ENCODE results near the gene CHD2. TPM values are rescaled to one million over a fixed set of nuclear protein-coding genes. Genes with fewer than 3 reads are reported as not detected.

The CHD2 gene
- total RNA-seq, 1 experiment from 2014 or later = 26.6 TPM

GRCh38 chr15:93063796-93064690 lies 163.9 kb downstream of the CHD2 start:
- in situ Hi-C loops (cut with HindIII; ENCODE audit: low pct_unique_long_range_greater_than_20kb, low sequenced_read_pairs) = no loop called here
- no peak for DNase-seq (ENCODE audit: low read depth)

DNA sequence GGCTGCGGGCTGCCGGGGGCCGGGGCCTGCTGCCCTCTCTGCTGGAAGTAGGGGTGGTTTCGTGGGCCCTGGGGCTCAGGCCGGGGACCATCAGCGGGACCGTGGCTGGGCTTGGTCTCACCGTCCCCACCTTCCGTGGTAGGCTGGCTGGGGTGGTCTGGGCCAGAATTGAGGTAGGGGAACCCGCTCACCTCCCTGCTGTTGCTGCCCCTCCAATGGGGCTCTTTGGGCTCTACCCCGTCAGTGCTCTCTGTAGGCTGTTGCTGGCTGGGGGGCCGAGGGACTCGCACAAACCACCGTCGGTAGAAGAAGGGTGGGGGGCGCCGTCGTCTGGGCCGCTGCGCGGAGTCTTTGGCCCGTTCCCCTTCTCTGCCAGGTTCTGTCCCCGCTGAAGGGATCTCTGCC lies 165.5 kb downstream of the CHD2 start:
- in situ Hi-C loops (cut with HindIII; ENCODE audit: low pct_unique_long_range_greater_than_20kb, low sequenced_read_pairs) = no loop called here

DNA sequence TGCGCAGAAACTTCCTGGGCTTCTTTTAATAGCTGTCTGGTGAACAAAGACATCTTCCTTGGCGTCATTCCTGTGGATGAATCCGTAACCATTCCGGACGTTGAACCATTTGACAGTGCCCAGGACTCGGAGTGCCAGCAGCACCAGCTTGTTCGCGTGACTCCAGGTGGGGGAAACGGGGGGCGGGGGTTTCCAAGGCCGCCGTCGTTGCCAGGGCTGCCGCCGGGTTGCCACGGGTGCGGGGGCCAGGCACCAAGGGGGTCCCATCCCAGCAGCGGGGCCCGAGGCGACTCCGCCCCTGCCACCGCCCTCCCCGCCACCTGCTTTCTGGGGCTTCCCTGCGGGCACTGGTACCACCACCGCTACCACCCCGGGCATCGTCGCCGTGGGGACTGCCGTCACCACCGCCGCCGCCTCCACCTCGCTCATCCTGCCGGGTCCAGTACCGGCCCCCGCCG lies 166.1 kb downstream of the CHD2 start:
- no peak for DNase-seq (ENCODE audit: low read depth)
- in situ Hi-C loops (cut with HindIII; ENCODE audit: low pct_unique_long_range_greater_than_20kb, low sequenced_read_pairs) = no loop called here

More for the DNA sequence above, 165.5 kb downstream of the CHD2 start:
- DNase-seq (ENCODE audit: low read depth) = no peak

- DNase-seq (ENCODE audit: low read depth) = peak; percentile 8
- in situ Hi-C loops (cut with HindIII; ENCODE audit: low pct_unique_long_range_greater_than_20kb, low sequenced_read_pairs) = no loop called here
Observed at GRCh38 chr15:93066834-93067648, 166.9 kb downstream of the CHD2 start.

DNA sequence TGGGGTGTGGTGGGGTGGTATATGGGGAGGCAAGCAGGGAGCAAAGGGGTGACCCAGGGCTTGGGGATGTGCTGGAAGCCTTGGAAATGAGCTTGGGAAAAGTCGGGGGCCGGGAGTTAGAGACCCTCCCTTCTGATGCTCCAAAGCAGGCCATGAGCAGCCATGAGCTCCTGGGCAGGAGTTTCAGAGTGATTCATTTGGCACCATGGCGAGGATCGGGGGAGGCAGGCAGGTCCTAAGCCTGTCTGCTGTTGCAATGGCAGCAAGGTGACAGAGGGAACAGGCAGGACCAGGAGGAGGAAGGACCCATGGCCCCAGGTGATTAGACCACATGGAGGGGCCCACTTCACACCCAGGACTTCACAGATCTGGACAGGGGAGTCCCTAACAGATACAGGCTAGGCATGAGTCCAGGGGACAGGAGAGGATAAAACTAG lies 167.5 kb downstream of the CHD2 start:
- DNase-seq (ENCODE audit: low read depth) = no peak
- in situ Hi-C loops (cut with HindIII; ENCODE audit: low pct_unique_long_range_greater_than_20kb, low sequenced_read_pairs) = no loop called here

GRCh38 chr15:93068581-93069199 lies 168.6 kb downstream of the CHD2 start:
- in situ Hi-C loops (cut with HindIII; ENCODE audit: low pct_unique_long_range_greater_than_20kb, low sequenced_read_pairs) = no loop called here
- no peak for DNase-seq (ENCODE audit: low read depth)

DNA sequence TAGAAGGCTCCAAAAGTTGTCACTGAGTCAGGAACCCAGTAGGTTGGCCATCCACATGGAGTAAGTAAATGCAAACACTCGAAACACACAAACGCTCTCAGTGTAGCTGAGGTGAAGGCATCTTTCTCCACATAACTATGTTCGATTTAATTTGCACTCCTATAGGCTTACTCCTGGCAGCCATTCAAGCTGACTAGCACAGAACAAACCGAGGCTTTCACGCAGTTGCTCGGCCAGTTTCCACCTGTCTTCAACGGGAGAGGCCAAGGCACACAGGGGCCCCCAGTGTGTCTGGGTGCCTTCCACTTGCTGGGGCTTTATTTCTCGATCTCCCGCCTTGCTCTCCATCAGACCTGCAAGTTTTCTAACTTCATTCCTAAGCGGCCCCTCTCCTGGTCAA lies 170.0 kb downstream of the CHD2 start:
- in situ Hi-C loops (cut with HindIII; ENCODE audit: low pct_unique_long_range_greater_than_20kb, low sequenced_read_pairs) = no loop called here
- DNase-seq (ENCODE audit: low read depth) = no peak

GRCh38 chr15:93070551-93071296 lies 170.6 kb downstream of the CHD2 start:
- in situ Hi-C loops (cut with HindIII; ENCODE audit: low pct_unique_long_range_greater_than_20kb, low sequenced_read_pairs) = no loop called here
- DNase-seq (ENCODE audit: low read depth) = no peak

DNA sequence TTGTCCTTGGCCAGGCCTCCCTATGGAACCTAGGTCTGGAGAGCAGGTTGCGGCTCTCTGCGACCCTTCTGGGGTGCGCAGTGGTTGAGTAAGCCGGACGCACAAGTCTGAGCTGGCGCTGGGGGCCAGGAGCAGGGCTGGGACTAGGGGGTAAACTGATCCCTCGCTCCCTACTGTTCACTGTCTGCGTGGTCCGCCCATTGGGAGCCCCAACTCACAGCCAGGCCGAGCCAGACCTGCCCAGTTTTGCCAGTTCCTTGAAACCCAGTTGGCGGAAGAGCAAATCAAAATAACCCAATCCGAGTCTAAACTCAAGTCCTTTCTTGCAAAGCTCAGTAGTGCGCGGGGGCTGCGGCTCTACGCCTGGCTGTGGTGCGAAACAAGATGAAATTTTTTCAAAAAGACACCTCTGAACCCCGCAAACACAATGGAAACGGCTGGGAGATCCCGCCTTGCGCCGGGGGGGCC lies 171.4 kb downstream of the CHD2 start:
- in situ Hi-C loops (cut with HindIII; ENCODE audit: low pct_unique_long_range_greater_than_20kb, low sequenced_read_pairs) = no loop called here
- no peak for DNase-seq (ENCODE audit: low read depth)

DNA sequence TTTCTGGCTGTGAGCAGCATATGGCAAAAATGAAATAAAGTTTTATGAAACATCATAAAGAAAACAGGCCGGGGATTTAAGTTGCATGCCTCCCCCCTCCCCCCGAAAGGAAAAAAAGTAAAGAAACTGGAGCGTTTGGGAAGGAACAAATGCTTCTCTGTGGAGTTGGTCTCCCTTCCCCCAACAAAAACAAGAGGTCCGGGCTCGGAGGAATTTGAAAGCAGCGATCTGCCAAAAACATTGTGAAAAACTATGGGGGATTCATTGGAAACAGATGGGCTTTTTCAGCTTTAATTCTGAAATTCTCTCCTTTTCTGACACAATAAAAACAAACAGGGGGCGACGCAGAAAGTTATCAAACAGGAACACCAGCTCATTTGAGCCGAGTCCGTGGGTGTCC lies 171.9 kb downstream of the CHD2 start:
- in situ Hi-C loops (cut with HindIII; ENCODE audit: low pct_unique_long_range_greater_than_20kb, low sequenced_read_pairs) = no loop called here
- no peak for DNase-seq (ENCODE audit: low read depth)

DNA sequence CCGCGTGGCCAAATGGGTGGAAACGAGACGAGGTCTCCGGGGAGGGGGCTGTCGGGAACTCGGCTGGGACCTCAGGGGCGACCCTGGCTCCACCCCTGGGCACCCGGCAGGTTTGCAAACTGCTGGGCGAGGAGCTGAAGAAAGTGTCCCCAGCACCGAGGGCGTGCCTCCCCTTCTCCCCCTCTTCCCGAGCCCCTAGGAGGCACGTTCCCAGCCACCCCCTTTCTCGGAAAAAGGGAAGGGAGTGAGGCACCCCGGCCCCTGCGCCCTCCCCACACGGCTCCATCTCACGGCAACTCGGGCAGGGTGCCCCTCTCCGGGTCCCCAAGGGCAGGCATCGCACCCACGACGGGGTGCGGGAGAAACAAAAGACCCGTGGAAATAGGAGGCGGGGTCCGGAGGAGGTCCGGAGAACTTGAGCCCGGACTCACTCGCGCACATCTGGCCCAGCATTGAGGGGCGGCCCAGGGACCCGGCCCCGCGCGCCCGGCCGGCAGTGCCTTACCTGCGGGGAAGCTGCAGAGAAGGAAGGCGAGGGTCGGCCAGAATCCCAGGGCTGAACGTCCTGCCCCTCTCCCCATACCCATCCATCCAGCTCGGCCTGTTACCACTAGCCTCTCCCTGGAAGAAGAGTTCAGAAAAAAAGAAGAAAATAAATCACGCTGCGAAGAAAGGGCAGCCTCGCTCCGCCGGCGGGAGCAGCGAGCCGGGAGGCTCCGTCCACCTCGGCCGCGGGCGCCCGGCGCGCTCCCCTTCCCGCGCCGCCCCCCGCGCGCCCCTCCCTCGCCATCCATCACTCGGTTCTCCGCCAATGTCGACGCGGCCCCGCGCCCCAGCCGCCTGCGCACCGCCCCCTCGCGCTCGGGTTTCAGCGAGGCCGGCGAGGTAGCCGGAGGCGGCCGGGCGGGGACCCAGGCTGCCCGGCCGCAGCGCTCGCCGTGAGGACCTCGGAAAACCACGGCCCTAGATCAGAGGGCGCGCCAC lies 172.6 kb downstream of the CHD2 start:
- in situ Hi-C loops (cut with HindIII; ENCODE audit: low pct_unique_long_range_greater_than_20kb, low sequenced_read_pairs) = no loop called here
- DNase-seq (ENCODE audit: low read depth) = peak; percentile 72

- in situ Hi-C loops (cut with HindIII; ENCODE audit: low pct_unique_long_range_greater_than_20kb, low sequenced_read_pairs) = no loop called here
- no peak for DNase-seq (ENCODE audit: low read depth)
Observed at GRCh38 chr15:93073465-93073952, 173.4 kb downstream of the CHD2 start.

DNA sequence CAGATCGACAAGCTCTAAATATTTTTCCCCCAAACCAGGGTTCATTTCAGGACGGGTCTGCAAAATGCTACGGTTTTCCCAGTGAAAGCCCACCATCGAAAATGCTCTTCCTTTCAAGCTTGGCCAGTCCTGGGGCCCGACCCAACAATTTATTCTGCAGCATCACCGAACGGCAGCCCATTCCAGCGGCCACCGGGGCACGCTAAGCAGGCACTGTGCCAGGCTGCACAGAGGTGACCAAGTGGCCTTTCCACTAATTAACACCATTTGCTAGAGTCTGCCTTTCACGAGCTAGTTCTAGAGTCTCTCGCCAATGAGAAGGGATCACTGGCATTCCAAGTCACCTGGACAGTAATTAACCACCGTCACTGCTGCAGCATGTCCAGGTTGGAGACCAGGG lies 174.5 kb downstream of the CHD2 start:
- DNase-seq (ENCODE audit: low read depth) = no peak
- in situ Hi-C loops (cut with HindIII; ENCODE audit: low pct_unique_long_range_greater_than_20kb, low sequenced_read_pairs) = no loop called here

- in situ Hi-C loops (cut with HindIII; ENCODE audit: low pct_unique_long_range_greater_than_20kb, low sequenced_read_pairs) = no loop called here
- no peak for DNase-seq (ENCODE audit: low read depth)
Observed at GRCh38 chr15:93076217-93076616, 176.1 kb downstream of the CHD2 start.

GRCh38 chr15:93076875-93077274 lies 176.8 kb downstream of the CHD2 start:
- no peak for DNase-seq (ENCODE audit: low read depth)
- in situ Hi-C loops (cut with HindIII; ENCODE audit: low pct_unique_long_range_greater_than_20kb, low sequenced_read_pairs) = no loop called here

Data from Caki2 (cell line).